ENCODE data around the gene CARMIL3.
"Not testable (repeated sequence)": the region's sequence is repeated elsewhere in the genome, so short reads cannot be mapped to it uniquely, and the experiment has no call there.

Gene CARMIL3

GRCh38 chr14:24051789-24052655 lies at the start of gene CARMIL3:
Gene CARMIL3, plus strand, starts transcription at chr14:24052009. Its CDS starts 145 bp downstream, at chr14:24052154.
- DNase-seq (ENCODE audit: low read depth) = peak; percentile 14

GRCh38 chr14:24006471-24006816 lies 45.4 kb upstream of the CARMIL3 start:
- not testable (repeated sequence) for DNase-seq (ENCODE audit: low read depth)

- DNase-seq (ENCODE audit: low read depth) = peak; percentile 49
These were observed 44.8 kb upstream of the CARMIL3 start for GRCh38 chr14:24006817-24007652.

- DNase-seq (ENCODE audit: low read depth) = no peak
These were observed 40.8 kb upstream of the CARMIL3 start for GRCh38 chr14:24011051-24011450.

GRCh38 chr14:24012726-24013273 lies 39.0 kb upstream of the CARMIL3 start:
- not testable (repeated sequence) for DNase-seq (ENCODE audit: low read depth)

GRCh38 chr14:24013654-24014514 lies 37.9 kb upstream of the CARMIL3 start:
- no peak for DNase-seq (ENCODE audit: low read depth)

- not testable (repeated sequence) for DNase-seq (ENCODE audit: low read depth)
These were observed 36.1 kb upstream of the CARMIL3 start for GRCh38 chr14:24015745-24016144.

- not testable (repeated sequence) for DNase-seq (ENCODE audit: low read depth)
These were observed 32.8 kb upstream of the CARMIL3 start for GRCh38 chr14:24018978-24019377.

GRCh38 chr14:24019944-24020343 lies 31.9 kb upstream of the CARMIL3 start:
- not testable (repeated sequence) for DNase-seq (ENCODE audit: low read depth)

GRCh38 chr14:24020520-24020919 lies 31.3 kb upstream of the CARMIL3 start:
- not testable (repeated sequence) for DNase-seq (ENCODE audit: low read depth)

- not testable (repeated sequence) for DNase-seq (ENCODE audit: low read depth)
These were observed 26.8 kb upstream of the CARMIL3 start for GRCh38 chr14:24024939-24025418.

- DNase-seq (ENCODE audit: low read depth) = not testable (repeated sequence)
These were observed 22.1 kb upstream of the CARMIL3 start for GRCh38 chr14:24029687-24030086.

- DNase-seq (ENCODE audit: low read depth) = not testable (repeated sequence)
These were observed 20.5 kb upstream of the CARMIL3 start for GRCh38 chr14:24031331-24031730.

GRCh38 chr14:24032727-24033418 lies 18.9 kb upstream of the CARMIL3 start:
- DNase-seq (ENCODE audit: low read depth) = no peak

GRCh38 chr14:24035769-24036168 lies 16.0 kb upstream of the CARMIL3 start:
- DNase-seq (ENCODE audit: low read depth) = not testable (repeated sequence)

- peak; percentile 43 for DNase-seq (ENCODE audit: low read depth)
These were observed 15.4 kb upstream of the CARMIL3 start for GRCh38 chr14:24036169-24036962.

GRCh38 chr14:24036963-24037657 lies 14.7 kb upstream of the CARMIL3 start:
- not testable (repeated sequence) for DNase-seq (ENCODE audit: low read depth)

GRCh38 chr14:24037658-24038037 lies 14.2 kb upstream of the CARMIL3 start:
- DNase-seq (ENCODE audit: low read depth) = no peak

GRCh38 chr14:24038686-24039085 lies 13.1 kb upstream of the CARMIL3 start:
- no peak for DNase-seq (ENCODE audit: low read depth)

Data from T-helper 22 cell (primary cell).